GM12892 (cell line): ENCODE results near the gene USP44.

Experiments
- DNase-seq: peaks from one replicate; pipeline ENCODE4 v3.0.0; 2011; ENCODE audit not compliant: insufficient read length
- FAIRE-seq: peaks from 2 replicates; lab custom pipeline; 2011; peaks lifted over from hg19 to GRCh38; lab: Jason Lieb, UNC
- POLR2A ChIP-seq: IDR thresholded peaks from 2 replicates; pipeline ENCODE4 v1.6.1; 2011; ENCODE audit warnings: low read depth, low read length, control low read depth
- POLR2AphosphoS5 ChIP-seq: IDR thresholded peaks from 2 replicates; pipeline ENCODE4 v1.6.1; 2011; ENCODE audit warnings: low read depth, low read length, control low read depth
- TAF1 ChIP-seq: IDR thresholded peaks from 2 replicates; pipeline ENCODE4 v1.6.1; 2011; ENCODE audit warnings: low read depth, mild to moderate bottlenecking, control low read depth, low read length, borderline replicate concordance

USP44 gene

DNA sequence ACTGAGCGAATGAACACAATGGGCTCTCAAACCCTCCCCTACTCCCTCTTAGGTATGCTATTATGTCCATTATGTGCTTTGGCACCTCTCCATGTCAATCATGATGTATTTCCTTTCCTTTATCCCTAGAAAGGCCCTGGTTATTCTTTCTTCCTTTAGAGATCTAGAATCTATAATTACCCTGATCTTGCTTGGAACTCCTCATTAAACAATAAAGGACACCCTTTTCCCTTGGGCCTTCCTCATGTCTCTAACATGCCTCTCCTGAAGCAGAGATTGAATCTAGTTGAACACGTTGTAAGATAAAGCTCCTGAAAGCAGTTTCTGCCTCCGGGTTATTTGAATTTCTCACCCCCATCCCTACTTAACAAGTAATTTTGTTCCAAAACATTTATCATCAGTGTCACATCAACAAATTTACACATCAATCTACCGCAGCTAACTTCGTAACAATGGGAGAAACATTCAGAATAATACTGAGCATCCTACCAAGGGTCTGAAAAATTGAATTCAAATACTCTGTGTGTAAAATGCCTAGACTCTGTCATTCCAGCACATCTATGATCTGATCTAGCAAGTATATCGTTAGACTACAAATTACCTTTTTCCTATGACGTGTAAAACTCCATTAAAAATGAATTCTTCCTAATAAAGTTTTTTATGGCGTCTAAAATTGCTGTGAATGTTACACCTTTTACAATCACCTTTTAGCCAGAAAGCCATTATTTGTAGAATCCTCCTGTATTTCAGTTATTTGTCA is 5.4 kb downstream of the USP44 start:
- FAIRE-seq (no peak), DNase-seq (no peak)
- TF ChIP-seq TAF1 (no peak), POLR2AphosphoS5 (no peak), POLR2A (no peak)

DNA sequence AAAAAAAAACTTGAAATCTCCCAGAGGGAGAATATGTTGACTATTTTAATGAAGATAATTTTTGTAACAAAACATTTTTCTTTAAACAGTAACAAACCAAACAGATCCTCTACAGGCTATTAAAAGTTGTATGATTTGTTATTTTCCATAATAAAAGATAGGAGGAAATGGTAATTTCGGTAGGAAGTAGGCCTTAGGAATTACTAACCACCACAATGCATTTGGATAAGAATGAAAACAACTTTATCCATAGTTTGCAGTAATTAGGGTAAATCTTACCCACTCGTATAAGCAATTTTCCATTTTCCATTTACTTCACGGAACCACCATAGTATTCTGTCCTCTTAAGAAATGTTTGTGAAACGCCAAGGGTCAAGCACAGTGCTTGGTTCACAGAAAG is 6.0 kb downstream of the USP44 start:
- FAIRE-seq (no peak), DNase-seq (no peak)
- TF ChIP-seq TAF1, result no peak
- no peak for TF ChIP-seq POLR2A
- no peak for TF ChIP-seq POLR2AphosphoS5

DNA sequence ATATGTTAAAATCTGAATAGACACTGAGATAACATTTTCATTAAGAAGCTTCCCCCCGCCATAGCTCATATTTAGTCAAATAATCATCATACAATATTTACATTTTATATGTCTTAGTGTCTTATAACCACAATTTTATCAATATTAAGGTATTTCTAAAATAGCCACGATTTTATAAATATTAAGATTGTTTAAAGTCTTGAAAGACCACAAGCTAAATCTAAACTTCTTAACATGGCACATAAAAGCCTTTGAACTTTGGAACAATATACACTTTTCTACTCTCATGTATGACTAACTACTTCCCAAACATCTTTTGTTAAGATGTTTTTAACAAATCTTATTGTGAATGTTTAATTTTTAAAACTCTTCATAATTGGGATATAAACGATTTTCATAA is 6.5 kb downstream of the USP44 start:
- DNase-seq, result no peak
- TF ChIP-seq POLR2AphosphoS5, result no peak
- no peak for TF ChIP-seq POLR2A
- no peak for TF ChIP-seq TAF1
- FAIRE-seq, result no peak

DNA sequence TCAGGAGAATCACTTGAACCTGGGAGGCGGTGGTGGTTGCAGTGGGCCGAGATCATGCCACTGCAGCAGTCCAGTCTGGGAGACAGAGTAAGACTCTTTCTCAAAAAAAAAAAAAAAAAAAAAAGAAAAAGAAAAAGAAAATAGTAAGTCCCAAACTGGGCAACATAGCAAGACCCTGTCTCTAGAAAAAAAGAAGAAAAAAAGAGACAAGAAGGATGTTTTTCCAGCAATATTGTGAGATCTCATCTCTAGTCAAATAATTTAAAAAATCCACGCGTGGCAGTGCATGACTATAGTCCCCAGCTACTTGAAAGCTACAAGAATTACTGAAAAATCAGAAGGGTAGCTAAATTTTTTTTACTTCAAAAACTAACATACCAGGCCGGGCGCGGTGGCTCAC is 8.0 kb downstream of the USP44 start:
- DNase-seq, result no peak
- FAIRE-seq, result no peak
- no peak for TF ChIP-seq POLR2AphosphoS5
- TF ChIP-seq POLR2A, result no peak
- no peak for TF ChIP-seq TAF1

DNA sequence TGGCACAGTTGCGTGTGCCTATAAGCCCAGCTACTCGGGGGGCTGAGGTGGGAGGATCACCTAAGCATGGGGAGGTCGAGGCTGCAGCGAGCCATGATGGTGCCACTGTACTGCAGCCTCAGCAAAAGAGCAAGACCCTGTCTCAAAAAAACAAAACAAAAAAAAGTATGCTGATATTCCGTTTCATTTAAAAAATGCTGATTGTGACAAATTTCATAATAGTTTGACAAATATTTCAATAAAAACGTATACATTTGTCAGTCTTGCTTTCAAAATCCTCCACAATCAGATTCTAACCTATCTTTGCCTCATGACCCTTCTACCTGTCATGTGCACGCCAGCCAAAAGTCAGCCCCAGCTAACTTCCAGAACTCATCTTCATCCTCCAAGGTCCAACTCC is 9.8 kb downstream of the USP44 start:
- DNase-seq (no peak), FAIRE-seq (no peak)
- TF ChIP-seq POLR2A (no peak), TAF1 (no peak), POLR2AphosphoS5 (no peak)

DNA sequence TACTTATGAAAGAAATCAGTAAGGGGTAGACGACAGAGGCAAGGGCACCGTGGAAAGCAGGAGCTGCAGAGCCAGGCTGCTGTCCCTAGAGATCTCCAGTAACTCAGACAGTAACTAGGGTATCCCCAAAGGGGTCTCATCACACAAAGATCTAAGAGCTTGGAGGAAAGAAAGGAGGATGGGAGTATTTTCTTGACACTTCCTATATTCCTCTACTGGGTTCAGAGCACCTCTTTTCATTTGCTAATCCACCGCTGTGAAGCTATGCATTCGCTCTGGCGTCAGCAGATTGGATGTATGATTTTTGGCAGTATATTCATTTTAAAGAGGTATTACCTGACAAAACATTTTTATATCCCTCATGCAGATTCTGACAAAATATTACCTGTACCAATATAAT is 12.6 kb downstream of the USP44 start:
- FAIRE-seq, result no peak
- TF ChIP-seq TAF1 (no peak), POLR2AphosphoS5 (no peak), POLR2A (no peak)
- DNase-seq, result no peak

DNA sequence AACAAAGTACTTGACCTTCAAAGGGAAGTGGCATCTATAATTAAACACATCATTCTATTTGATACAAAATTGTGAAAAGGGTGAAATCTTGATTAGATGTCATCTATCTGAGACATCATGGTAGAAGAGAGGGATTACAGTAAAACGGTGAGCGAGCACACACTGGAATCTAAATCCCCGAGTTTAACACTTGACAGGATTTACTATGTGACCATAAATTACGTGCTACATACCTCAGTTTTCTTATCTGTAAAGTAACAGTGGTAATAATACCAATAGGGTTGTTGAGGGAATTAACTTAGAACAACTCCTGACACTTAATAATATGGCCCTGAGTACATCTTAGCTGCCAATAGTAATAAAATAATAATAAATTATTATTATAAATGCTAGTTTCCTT is 13.3 kb downstream of the USP44 start:
- no peak for FAIRE-seq
- TF ChIP-seq TAF1, result no peak
- no peak for TF ChIP-seq POLR2AphosphoS5
- DNase-seq, result no peak

DNA sequence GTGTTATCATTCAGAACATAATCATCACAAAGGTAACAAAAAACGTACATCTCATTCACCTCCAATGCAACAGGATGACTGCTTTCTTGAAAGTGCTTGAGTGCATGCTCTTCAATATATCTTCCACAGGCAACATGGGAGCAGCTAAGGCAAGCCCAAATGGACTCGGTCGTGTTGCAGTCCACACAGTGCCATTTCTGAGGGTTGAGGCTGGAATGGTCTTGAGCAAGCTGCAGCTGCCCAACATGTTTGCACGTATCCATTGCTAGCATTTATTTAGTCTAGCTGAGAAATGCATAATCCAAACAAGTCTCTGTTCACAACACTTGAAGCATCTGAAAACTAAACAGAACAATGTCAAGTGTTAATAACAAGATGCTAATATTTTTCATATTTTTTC is 17.3 kb downstream of the USP44 start:
- no peak for TF ChIP-seq POLR2A
- no peak for TF ChIP-seq POLR2AphosphoS5
- TF ChIP-seq TAF1, result no peak
- FAIRE-seq, result peak; percentile 21
- no peak for DNase-seq

DNA sequence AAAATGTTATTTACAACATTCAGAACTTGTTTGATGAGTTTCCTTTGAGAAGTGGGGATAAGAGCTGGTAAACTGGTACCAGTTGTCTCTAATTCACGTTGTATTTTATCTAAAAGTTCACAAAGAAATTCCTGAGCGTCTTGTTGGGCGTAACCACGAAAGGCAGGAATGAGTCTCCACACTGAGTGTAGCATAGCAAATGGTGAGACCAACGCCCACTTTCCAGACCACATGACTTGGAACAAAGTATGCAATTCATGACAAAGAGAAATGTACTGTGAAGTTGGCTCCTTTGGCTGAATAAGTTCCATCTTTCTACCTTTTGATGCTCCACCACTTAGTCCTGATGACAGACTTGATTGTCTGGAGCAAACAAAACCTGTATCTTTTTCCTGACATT is 18.4 kb downstream of the USP44 start:
- TF ChIP-seq POLR2AphosphoS5 (no peak), POLR2A (no peak), TAF1 (no peak)
- no peak for FAIRE-seq
- no peak for DNase-seq

DNA sequence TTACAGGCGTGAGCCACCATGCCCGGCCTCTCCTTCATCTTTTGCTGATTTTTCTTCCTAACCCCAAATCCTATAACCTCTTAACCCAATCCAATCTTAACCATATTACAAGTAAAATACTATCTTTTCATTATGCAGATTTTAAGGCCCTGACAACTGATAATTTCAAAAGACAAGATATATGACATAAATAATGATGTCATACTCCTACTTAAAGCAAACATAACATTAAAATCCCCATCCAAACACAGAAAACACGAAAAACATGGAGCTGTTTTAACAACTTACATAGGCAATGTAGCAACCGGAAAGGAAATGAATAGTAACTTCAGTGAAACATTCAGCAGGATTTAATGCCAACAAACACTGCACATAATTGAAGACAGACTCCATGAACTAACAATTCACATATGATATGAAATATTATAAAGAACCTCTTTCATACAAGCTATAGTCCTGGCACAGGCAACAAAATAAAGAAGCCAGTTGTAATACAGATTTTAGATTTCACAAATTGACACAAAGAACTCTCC is 21.5 kb downstream of the USP44 start:
- FAIRE-seq (no peak), DNase-seq (no peak)
- no peak for TF ChIP-seq POLR2AphosphoS5
- TF ChIP-seq POLR2A, result no peak
- TF ChIP-seq TAF1, result no peak

DNA sequence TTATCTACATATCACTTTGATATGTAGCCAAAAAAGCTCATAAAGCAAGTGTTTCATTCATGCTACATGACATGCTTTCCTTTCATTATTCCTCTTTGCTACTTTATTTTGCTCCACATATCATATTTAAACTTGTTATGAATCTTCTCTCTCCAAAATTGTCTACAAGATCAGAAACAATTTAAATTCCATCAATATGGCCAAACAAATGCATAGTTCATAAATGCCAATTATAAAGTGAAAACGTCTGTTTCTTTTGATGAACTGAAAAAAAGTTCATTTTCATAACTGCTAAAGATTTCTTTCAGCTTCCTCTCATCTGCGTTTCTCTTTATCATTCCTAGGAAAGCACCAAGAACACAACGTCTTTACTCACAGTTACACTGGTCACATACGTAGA is 22.8 kb downstream of the USP44 start:
- DNase-seq (no peak), FAIRE-seq (no peak)
- TF ChIP-seq POLR2AphosphoS5 (no peak), POLR2A (no peak), TAF1 (no peak)

DNA sequence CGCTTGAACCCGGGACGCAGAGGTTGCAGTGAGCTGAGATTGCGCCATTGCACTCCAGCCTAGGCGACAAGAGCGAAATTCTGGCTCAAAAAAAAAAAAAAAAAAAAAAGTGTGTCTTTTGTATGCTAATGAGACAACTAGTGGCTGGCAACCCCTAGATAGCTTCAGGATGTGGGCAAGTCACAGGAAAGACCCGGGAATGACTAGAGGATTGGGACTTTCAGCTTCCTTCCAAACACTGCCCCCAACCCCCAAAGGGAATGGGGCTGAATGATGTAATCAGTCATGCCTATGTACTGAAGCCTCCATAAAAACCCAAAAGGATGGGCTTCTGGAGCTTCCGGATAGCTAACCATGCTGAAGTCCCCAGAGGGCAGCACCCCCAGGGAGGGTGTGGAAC is 28.6 kb downstream of the USP44 start:
- no peak for DNase-seq
- TF ChIP-seq POLR2A (no peak), TAF1 (no peak), POLR2AphosphoS5 (no peak)
- no peak for FAIRE-seq

DNA sequence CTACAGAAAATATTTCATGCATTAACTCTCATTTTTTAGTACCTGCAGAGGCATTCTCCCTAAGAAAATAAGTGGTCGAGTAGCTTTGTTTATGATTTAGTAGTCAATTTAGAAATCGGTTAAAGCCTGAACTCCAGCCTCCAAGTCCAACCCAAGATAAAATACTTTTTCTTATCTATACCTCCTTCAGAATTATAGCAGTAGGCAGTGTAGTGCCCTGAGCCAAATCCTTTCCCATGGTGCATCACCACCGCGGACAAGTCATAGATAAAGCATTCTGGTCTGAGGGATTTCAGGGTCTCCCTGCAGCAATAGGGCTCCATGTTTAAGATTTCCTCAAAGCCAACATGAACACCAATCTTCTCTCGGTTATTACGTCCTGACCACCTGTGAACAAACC is 30.5 kb downstream of the USP44 start:
- DNase-seq, result no peak
- TF ChIP-seq TAF1 (no peak), POLR2AphosphoS5 (no peak), POLR2A (no peak)
- no peak for FAIRE-seq
